ENCODE data around the gene MERTK. TPM values are rescaled to one million over a fixed set of nuclear protein-coding genes. Genes with fewer than 3 reads are reported as not detected.

Gene MERTK
- total and polyA plus RNA-seq, 2 of the 13 experiments (the other 11 are each of a cell fraction or from before 2014, with no cell fraction given): 37.3 to 44.7 TPM

- TF ChIP-seq, protein P1, sequence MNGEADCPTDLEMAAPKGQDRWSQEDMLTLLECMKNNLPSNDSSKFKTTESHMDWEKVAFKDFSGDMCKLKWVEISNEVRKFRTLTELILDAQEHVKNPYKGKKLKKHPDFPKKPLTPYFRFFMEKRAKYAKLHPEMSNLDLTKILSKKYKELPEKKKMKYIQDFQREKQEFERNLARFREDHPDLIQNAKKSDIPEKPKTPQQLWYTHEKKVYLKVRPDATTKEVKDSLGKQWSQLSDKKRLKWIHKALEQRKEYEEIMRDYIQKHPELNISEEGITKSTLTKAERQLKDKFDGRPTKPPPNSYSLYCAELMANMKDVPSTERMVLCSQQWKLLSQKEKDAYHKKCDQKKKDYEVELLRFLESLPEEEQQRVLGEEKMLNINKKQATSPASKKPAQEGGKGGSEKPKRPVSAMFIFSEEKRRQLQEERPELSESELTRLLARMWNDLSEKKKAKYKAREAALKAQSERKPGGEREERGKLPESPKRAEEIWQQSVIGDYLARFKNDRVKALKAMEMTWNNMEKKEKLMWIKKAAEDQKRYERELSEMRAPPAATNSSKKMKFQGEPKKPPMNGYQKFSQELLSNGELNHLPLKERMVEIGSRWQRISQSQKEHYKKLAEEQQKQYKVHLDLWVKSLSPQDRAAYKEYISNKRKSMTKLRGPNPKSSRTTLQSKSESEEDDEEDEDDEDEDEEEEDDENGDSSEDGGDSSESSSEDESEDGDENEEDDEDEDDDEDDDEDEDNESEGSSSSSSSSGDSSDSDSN (CRISPR knock-in tag; IDR thresholded peaks at IDR 0.05): peak; percentile 78
- TF ChIP-seq PRDM10 (CRISPR knock-in tag; IDR thresholded peaks at IDR 0.05; ENCODE audit: low read depth) (0 out of 2 replicates have a peak, but pooled peaks have one; percentile 2), ZNF20 (CRISPR knock-in tag; IDR thresholded peaks at IDR 0.05) (0 out of 2 replicates have a peak, but pooled peaks have one; percentile 5), THYN1 (CRISPR knock-in tag; IDR thresholded peaks at IDR 0.05; ENCODE audit: borderline replicate concordance, low read depth) (no peak), SYNCRIP (IDR thresholded peaks at IDR 0.05; ENCODE audit: insufficient read depth, low read depth, low read length) (no peak), ZSCAN20 (CRISPR knock-in tag; IDR thresholded peaks at IDR 0.05; ENCODE audit: borderline replicate concordance) (peak; percentile 30), GATAD1 (CRISPR knock-in tag; IDR thresholded peaks at IDR 0.05) (peak; percentile 17; the same call in 1 of the 2 replicates), ZNF629 (CRISPR knock-in tag; conservative IDR thresholded peaks at IDR 0.05) (no peak), HHEX (CRISPR knock-in tag; IDR thresholded peaks at IDR 0.05) (no peak), TBX3 (IDR thresholded peaks at IDR 0.05; ENCODE audit: borderline replicate concordance) (no peak), ZNF484 (CRISPR knock-in tag; IDR thresholded peaks at IDR 0.05; ENCODE audit: borderline replicate concordance, low read depth) (no peak), NFATC3 (CRISPR knock-in tag; IDR thresholded peaks at IDR 0.05) (no peak), ZNF234 (CRISPR knock-in tag; conservative IDR thresholded peaks at IDR 0.05) (0 out of 2 replicates have a peak, but pooled peaks have one; percentile 24), ATF7-NPFF (CRISPR knock-in tag; IDR thresholded peaks at IDR 0.05; ENCODE audit: low read depth) (no peak), NFE2L2 (IDR thresholded peaks at IDR 0.05; ENCODE audit: low read length) (no peak), POGK (CRISPR knock-in tag; conservative IDR thresholded peaks at IDR 0.05) (peak; percentile 26; the same call in 1 of the 2 replicates), ZNF75D (CRISPR knock-in tag; IDR thresholded peaks at IDR 0.05; ENCODE audit: borderline replicate concordance) (no peak), RBFOX2 (IDR thresholded peaks at IDR 0.05; ENCODE audit: low read depth, low read length) (peak; percentile 81; the same call in 1 of the 2 replicates), ZNF7 (CRISPR knock-in tag; IDR thresholded peaks at IDR 0.05) (0 out of 2 replicates have a peak, but pooled peaks have one; percentile 19), ZNF549 (CRISPR knock-in tag; IDR thresholded peaks at IDR 0.05) (peak; percentile 34; the same call in 1 of the 2 replicates)
These were observed 157.6 kb downstream of the MERTK start (continued) for GRCh38 chr2:112055730-112056625.
